ENCODE results near the gene SH3BP1.
"Not testable (repeated sequence)": the region's sequence is repeated elsewhere in the genome, so short reads cannot be mapped to it uniquely, and the experiment has no call there.

Gene SH3BP1

GRCh38 chr22:37639070-37639760 lies at the start of gene SH3BP1:
Gene SH3BP1, plus strand, starts transcription at chr22:37639669. Its CDS starts 119 bp downstream, at chr22:37639788.
- peak in 1 of 14 donors; percentile 43 for DNase-seq

- not testable (repeated sequence) for DNase-seq
Measured at GRCh38 chr22:37591081-37591480, 48.4 kb upstream of the SH3BP1 start.

- no peak for DNase-seq
Measured at GRCh38 chr22:37591823-37592404, 47.6 kb upstream of the SH3BP1 start.

- no peak for DNase-seq
Measured at GRCh38 chr22:37594237-37594636, 45.2 kb upstream of the SH3BP1 start.

GRCh38 chr22:37599153-37599552 lies 40.3 kb upstream of the SH3BP1 start:
- DNase-seq = no peak

- DNase-seq = no peak
Measured at GRCh38 chr22:37601203-37601539, 38.3 kb upstream of the SH3BP1 start.

GRCh38 chr22:37601540-37602442 lies 37.7 kb upstream of the SH3BP1 start:
- no peak for DNase-seq

GRCh38 chr22:37602546-37603277 lies 36.8 kb upstream of the SH3BP1 start:
- DNase-seq = not testable (repeated sequence)

- DNase-seq = no peak
Measured at GRCh38 chr22:37604074-37604473, 35.4 kb upstream of the SH3BP1 start.

- DNase-seq = no peak
Measured at GRCh38 chr22:37604875-37605274, 34.6 kb upstream of the SH3BP1 start.

- peak in 13 of 14 donors; percentile 8 to 86 (median 60) for DNase-seq
Measured at GRCh38 chr22:37607010-37607934, 32.2 kb upstream of the SH3BP1 start.

- DNase-seq = no peak
Measured at GRCh38 chr22:37607935-37608476, 31.5 kb upstream of the SH3BP1 start.

GRCh38 chr22:37608477-37609239 lies 30.8 kb upstream of the SH3BP1 start, which contains the start of gene GGA1:
Gene GGA1, plus strand, starts transcription at chr22:37608834. Its CDS starts 27 bp downstream, at chr22:37608861.
- peak; percentile 61 to 100 (median 94) for DNase-seq

GRCh38 chr22:37609240-37610152 lies 30.0 kb upstream of the SH3BP1 start:
- peak in 4 of 14 donors; percentile 38 to 61 (median 42) for DNase-seq

GRCh38 chr22:37610153-37610475 lies 29.4 kb upstream of the SH3BP1 start:
- not testable (repeated sequence) for DNase-seq

- peak in 7 of 14 donors; percentile 6 to 47 (median 34) for DNase-seq
Measured at GRCh38 chr22:37610480-37611129, 28.9 kb upstream of the SH3BP1 start.

GRCh38 chr22:37611207-37611606 lies 28.3 kb upstream of the SH3BP1 start:
- no peak for DNase-seq
